Bronchial epithelial cell (primary cell): Measurements from ENCODE around the gene FASN. TPM values are rescaled to one million over a fixed set of nuclear protein-coding genes. Genes with fewer than 3 reads are reported as not detected.

Experiments
- DNase-seq: peaks from one replicate; pipeline ENCODE4 v3.0.0-alpha.2; 2010; ENCODE audit warnings: low read depth
- FAIRE-seq: peaks from 2 replicates; lab custom pipeline; 2011; peaks lifted over from hg19 to GRCh38; lab: Jason Lieb, UNC
- H3K27me3 ChIP-seq: 2 replicates; pipeline ENCODE4 v1.5.1; 2011; ENCODE audit warnings: low read length; ENCODE audit not compliant: control insufficient read depth, insufficient read depth
- H3K36me3 ChIP-seq: 2 replicates; pipeline ENCODE4 v1.5.1; 2011; ENCODE audit warnings: low read length; ENCODE audit not compliant: control insufficient read depth, insufficient read depth
- H3K4me3 ChIP-seq: 2 replicates; pipeline ENCODE4 v1.5.1; 2011; ENCODE audit warnings: mild to moderate bottlenecking, low read depth, low read length, control low read depth
- total RNA-seq: library from RNA; depleted of rRNA; stranded (reverse); fragments of >200 nt; gene quantifications from 2 replicates; pipeline ENCODE4 v1.2.1, GENCODE V29; 2014
- TF ChIP-seq, protein P1 (sequence below): IDR thresholded peaks from 2 replicates; pipeline ENCODE4 v1.5.1; 2011; ENCODE audit warnings: mild to moderate bottlenecking, moderate library complexity, low read length, control low read depth, inconsistent platforms; ENCODE audit not compliant: insufficient read depth, severe bottlenecking

The FASN gene
- total RNA-seq, 1 donor from 2014 or later, result 37.1 TPM

DNA sequence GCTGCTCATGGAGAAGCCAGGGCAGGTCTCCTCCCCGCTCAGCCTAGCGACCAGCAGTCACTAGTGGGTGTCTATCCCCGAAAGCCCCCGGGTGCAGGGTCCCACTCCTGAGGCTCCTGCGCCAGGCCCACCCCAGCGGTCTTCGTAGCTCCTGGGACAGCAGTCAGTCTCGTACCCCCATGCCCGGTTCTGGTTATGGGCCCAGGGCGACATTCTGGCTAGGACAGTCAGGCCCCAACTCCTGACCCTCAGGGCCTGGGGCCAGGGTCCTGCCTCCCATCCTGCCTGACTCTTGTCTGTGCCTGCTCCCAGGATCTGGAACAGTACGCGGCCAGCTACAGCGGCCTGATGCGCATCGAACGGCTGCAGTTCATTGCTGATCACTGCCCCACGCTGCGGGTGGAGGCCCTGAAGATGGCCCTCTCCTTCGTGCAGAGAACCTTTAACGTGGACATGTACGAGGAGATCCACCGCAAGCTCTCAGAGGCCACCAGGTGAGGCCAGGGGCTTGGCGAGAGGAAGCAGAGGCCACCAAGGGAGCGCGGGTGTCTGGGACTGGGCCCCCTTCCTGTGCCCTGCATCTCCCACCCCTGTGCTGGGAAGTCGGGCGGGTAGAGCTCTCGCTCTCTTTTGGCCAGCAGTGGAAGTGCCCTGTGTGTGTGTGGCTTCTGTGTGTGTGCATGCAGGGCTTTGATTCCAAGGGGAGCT, 44.3 kb downstream of the FASN start:
- DNase-seq (no peak), FAIRE-seq (no peak)
- Histone ChIP-seq H3K27me3 (no peaks in the 10 kb centered on the region), H3K36me3 (peaks cover 36% of the 10 kb centered on the region), H3K4me3 (no peak overlapping the region)
- TF ChIP-seq, protein P1, sequence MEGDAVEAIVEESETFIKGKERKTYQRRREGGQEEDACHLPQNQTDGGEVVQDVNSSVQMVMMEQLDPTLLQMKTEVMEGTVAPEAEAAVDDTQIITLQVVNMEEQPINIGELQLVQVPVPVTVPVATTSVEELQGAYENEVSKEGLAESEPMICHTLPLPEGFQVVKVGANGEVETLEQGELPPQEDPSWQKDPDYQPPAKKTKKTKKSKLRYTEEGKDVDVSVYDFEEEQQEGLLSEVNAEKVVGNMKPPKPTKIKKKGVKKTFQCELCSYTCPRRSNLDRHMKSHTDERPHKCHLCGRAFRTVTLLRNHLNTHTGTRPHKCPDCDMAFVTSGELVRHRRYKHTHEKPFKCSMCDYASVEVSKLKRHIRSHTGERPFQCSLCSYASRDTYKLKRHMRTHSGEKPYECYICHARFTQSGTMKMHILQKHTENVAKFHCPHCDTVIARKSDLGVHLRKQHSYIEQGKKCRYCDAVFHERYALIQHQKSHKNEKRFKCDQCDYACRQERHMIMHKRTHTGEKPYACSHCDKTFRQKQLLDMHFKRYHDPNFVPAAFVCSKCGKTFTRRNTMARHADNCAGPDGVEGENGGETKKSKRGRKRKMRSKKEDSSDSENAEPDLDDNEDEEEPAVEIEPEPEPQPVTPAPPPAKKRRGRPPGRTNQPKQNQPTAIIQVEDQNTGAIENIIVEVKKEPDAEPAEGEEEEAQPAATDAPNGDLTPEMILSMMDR, result no peak

DNA sequence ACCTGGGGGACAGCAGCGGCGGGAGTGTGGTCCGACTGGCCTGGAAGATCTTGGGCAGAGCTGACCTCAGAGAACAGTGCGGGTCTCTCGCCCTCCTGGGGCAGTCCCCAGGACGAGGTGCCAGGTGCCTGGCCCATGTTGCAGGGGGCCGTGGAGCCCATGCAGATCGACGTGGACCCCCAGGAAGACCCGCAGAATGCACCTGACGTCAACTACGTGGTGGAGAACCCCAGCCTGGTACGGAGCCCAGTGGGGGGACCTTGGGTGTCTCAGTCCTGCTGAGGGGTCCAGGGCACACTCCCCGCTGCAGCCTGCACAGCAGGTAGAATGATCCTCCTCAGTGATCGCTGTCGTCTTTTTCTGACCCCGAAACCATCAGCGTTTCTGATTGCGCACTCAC, 44.9 kb downstream of the FASN start:
- Histone ChIP-seq H3K4me3 (no peak overlapping the region), H3K36me3 (peaks cover 37% of the 10 kb centered on the region), H3K27me3 (no peaks in the 10 kb centered on the region)
- no peak for FAIRE-seq
- TF ChIP-seq, protein P1, result no peak
- DNase-seq, result no peak

DNA sequence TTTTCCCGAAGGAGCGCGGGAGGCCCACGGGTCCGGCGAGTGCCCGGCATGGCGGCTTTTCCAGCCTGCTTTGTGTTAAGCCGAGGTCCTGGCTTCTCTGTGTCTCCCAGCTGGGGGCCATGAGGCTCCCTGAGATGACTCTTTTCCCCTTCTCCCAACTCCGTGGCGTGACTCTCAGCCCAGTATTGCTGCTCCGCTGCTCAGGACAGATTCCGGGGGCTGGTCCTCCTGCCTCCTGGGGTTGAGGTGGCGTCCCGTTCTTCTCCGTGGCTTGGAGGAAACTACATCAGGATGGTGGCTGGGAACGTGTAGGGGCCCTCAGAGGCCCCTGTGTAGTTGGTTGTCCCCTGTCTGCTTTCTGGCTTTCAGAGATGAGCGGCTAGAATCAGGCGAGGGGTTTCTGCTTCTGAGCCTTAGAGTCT, 45.4 kb downstream of the FASN start:
- TF ChIP-seq, protein P1, result no peak
- H3K36me3 ChIP-seq, result peaks cover 41% of the 10 kb centered on the region

DNA sequence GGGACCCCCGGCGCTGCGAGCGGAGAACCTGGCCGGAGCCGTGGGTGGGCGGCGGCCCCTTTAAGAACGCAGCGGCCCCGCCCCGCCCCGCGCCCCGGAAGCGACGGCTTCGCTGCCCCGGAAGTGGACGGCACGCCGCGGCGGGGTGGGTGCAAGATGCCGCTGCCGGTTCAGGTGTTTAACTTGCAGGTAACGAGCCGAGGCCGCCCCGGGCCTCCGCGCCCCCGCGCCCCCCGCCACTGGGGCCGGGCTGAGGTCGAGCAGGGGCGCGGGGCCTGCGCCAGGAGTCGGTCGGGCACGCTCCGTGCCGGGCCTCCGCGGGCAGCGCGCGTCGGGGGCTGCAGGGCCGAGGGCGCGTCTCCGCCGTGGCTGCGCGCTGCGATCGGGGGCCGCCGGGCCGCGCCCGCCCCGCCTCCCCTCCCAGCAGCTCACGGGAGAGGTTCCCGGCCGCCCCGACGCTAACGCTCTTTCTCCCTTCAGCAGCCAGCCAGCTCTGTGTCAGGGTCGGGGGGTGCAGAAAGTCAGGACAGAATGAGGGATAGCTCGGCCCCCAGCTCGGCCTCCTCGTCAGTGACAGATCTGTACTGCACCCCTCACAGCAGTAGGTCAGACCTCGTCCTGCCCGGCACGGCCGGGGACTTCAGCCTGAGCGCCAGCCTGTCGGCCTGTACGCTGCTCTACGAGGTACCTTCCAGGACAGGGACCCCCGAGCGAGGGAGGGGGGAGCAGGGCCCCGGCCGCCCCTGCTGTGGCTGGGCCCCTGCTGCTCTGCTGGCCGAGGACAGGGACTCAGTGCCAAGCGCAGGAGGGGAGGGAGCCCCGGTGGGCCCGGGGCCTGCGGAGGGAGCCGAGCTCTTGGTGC, 46.0 kb downstream of the FASN start, which contains the start of the genes GPS1 and RFNG:
GPS1 (plus strand) TSS at position 123 of the 862 bp plus-strand sequence; CDS start at position 157, 34 bp downstream.
RFNG (minus strand) TSS at position 36 of the 862 bp plus-strand sequence. CDS start 45 bp downstream, outside the sequence.
- DNase-seq (peak; percentile 30), FAIRE-seq (no peak)
- H3K36me3 ChIP-seq, result peaks cover 39% of the 10 kb centered on the region
- H3K4me3 ChIP-seq, result peak within 1 kb of the TSS; percentile 89
- TF ChIP-seq, protein P1, result no peak
- no peaks in the 10 kb centered on the region for H3K27me3 ChIP-seq

More for the DNA sequence above, 45.4 kb downstream of the FASN start:
- FAIRE-seq, result no peak
- Histone ChIP-seq H3K27me3 (no peaks in the 10 kb centered on the region), H3K4me3 (peak overlapping the region; percentile 89)
- DNase-seq, result no peak

DNA sequence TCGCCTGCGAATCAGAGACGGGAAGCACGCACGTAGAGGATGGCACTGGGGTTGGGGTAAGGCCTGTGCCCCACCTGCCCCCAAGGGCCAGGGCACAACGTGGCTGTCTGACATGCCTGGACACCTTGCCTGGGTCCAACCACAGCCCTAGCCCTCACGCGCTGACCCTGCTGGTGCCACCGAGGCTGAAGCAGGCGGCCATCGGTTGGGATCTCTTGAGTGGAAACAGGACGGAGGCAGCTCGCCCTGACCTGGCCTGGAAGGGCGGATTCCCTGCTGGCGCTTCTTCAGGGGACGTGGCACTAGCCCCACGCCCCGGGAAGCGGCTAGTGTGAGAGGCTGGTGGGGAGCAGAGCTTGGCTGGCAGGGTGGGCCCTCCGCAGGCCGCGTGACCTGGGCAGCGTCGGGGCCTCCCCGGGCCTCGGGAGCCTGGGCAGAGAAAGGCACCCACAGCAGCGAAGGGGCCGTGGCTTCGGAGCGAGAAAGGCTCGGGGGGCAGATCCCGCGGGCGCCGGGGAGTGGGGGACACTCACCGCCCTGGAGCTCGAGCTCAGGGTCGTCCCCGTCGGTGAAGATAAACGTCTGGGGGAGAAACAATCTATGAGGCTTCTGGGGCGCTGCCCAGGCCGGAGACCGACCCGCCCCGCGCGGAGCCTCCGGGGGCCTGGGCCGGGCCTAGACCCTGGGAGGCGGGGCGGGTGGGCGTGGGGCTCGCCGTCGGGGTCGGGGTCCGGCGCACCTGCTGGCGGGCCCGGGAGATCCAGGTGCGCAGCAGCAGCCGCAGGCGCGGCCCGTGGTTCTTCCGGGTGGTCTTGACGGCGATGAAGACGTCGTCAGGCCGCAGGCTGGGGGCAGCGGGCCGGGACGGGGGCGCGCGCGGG, 47.0 kb downstream of the FASN start:
- Histone ChIP-seq H3K36me3 (peaks cover 33% of the 10 kb centered on the region), H3K4me3 (peak overlapping the region; percentile 89), H3K27me3 (no peaks in the 10 kb centered on the region)
- no peak for DNase-seq
- TF ChIP-seq, protein P1, result no peak
- no peak for FAIRE-seq
